ENCODE measurements around the gene PALS1. TPM values are rescaled to one million over a fixed set of nuclear protein-coding genes. Genes with fewer than 3 reads are reported as not detected.

PALS1 gene
- total and polyA plus RNA-seq, 2 experiments from 2014 or later = 9.1 to 26.7 TPM

DNA sequence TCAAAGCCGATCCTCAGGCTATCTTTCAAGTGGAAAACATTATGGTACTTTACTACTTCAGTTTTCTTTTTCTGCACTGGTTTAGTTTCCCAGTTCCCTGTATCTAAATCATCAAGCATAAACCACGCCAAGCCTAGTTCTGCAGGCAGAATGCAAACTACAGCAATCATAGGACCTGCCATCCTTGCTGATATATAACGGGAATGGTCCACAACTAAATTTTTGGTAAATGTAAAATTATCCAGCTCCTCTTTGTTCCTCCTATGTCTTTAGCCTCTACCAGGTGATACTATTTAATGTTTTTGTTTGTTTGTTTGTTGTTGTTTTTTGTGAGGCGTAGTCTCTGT is 19.3 kb upstream of the PALS1 start (continued):
- TF ChIP-seq, protein P1, sequence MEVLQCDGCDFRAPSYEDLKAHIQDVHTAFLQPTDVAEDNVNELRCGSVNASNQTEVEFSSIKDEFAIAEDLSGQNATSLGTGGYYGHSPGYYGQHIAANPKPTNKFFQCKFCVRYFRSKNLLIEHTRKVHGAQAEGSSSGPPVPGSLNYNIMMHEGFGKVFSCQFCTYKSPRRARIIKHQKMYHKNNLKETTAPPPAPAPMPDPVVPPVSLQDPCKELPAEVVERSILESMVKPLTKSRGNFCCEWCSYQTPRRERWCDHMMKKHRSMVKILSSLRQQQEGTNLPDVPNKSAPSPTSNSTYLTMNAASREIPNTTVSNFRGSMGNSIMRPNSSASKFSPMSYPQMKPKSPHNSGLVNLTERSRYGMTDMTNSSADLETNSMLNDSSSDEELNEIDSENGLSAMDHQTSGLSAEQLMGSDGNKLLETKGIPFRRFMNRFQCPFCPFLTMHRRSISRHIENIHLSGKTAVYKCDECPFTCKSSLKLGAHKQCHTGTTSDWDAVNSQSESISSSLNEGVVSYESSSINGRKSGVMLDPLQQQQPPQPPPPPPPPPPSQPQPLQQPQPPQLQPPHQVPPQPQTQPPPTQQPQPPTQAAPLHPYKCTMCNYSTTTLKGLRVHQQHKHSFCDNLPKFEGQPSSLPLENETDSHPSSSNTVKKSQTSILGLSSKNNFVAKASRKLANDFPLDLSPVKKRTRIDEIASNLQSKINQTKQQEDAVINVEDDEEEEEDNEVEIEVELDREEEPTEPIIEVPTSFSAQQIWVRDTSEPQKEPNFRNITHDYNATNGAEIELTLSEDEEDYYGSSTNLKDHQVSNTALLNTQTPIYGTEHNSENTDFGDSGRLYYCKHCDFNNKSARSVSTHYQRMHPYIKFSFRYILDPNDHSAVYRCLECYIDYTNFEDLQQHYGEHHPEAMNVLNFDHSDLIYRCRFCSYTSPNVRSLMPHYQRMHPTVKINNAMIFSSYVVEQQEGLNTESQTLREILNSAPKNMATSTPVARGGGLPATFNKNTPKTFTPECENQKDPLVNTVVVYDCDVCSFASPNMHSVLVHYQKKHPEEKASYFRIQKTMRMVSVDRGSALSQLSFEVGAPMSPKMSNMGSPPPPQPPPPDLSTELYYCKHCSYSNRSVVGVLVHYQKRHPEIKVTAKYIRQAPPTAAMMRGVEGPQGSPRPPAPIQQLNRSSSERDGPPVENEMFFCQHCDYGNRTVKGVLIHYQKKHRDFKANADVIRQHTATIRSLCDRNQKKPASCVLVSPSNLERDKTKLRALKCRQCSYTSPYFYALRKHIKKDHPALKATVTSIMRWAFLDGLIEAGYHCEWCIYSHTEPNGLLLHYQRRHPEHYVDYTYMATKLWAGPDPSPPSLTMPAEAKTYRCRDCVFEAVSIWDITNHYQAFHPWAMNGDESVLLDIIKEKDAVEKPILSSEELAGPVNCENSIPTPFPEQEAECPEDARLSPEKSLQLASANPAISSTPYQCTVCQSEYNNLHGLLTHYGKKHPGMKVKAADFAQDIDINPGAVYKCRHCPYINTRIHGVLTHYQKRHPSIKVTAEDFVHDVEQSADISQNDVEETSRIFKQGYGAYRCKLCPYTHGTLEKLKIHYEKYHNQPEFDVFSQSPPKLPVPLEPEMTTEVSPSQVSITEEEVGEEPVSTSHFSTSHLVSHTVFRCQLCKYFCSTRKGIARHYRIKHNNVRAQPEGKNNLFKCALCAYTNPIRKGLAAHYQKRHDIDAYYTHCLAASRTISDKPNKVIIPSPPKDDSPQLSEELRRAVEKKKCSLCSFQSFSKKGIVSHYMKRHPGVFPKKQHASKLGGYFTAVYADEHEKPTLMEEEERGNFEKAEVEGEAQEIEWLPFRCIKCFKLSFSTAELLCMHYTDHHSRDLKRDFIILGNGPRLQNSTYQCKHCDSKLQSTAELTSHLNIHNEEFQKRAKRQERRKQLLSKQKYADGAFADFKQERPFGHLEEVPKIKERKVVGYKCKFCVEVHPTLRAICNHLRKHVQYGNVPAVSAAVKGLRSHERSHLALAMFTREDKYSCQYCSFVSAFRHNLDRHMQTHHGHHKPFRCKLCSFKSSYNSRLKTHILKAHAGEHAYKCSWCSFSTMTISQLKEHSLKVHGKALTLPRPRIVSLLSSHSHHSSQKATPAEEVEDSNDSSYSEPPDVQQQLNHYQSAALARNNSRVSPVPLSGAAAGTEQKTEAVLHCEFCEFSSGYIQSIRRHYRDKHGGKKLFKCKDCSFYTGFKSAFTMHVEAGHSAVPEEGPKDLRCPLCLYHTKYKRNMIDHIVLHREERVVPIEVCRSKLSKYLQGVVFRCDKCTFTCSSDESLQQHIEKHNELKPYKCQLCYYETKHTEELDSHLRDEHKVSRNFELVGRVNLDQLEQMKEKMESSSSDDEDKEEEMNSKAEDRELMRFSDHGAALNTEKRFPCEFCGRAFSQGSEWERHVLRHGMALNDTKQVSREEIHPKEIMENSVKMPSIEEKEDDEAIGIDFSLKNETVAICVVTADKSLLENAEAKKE (CRISPR knock-in tag; IDR thresholded peaks at IDR 0.05) = no peak

DNA sequence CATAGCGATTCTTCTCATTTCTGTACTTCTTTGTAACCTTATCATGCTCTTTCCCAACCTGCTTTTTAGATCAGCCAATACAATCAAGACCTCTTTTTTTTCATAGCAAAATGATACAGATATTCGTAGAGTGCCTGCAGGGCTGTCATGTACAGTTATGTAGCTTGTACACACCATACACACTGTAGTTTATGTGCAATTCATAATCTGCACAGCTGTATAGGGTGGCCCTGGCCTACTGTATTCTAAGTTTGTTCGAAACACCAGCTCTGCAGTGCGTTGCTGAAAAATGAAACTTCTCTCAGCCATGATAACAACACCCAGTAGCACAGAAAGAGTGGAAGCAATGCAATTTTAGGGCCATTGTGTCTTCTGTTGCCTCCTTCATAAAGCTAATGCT is 15.7 kb upstream of the PALS1 start:
- Histone ChIP-seq H3K9me2 (ENCODE audit: insufficient read depth) (no peaks in the 10 kb centered on the region), H3F3A (replicated peaks; ENCODE audit: low read depth) (no peaks in the 10 kb centered on the region), H3K4me2 (no peak overlapping the region), H4K20me1 (replicated peaks; ENCODE audit: insufficient read depth) (no peaks in the 10 kb centered on the region), H3K4me1 (ENCODE audit: insufficient read depth) (no peaks in the 10 kb centered on the region), H3K79me2 (replicated peaks; ENCODE audit: insufficient read depth) (no peaks in the 10 kb centered on the region), H3K4me3 (no peak overlapping the region), H3K36me3 (ENCODE audit: insufficient read depth) (no peaks in the 10 kb centered on the region), H3K27me3 (ENCODE audit: insufficient read depth) (no peaks in the 10 kb centered on the region), H3K27ac (ENCODE audit: low read depth) (no peak overlapping the region), H2AFZ (peak overlapping the region; percentile 54; the same call in 1 of the 2 replicates)
- no peaks in the 10 kb centered on the region for H3K4me1 Mint-ChIP-seq
- ATAC-seq = no peak
- DNase-seq (ENCODE audit: low spot score) = no peak
- H3K27ac Mint-ChIP-seq = no peak overlapping the region
- no peaks in the 10 kb centered on the region for H3K27me3 Mint-ChIP-seq (ENCODE audit: insufficient read depth, low read depth, poor library complexity)
- H3K9me3 Mint-ChIP-seq = no peaks in the 10 kb centered on the region
- H3K4me3 Mint-ChIP-seq = no peak overlapping the region
- H3K36me3 Mint-ChIP-seq (ENCODE audit: low read depth) = no peaks in the 10 kb centered on the region
- TF ChIP-seq EZH2phosphoT487 (IDR thresholded peaks at IDR 0.05; ENCODE audit: unreplicated experiment) (no peak), POLR2AphosphoS5 (IDR thresholded peaks at IDR 0.05; ENCODE audit: low read depth) (no peak), STAT1 (IDR thresholded peaks at IDR 0.05; ENCODE audit: unreplicated experiment) (no peak), JUNB (IDR thresholded peaks at IDR 0.05; ENCODE audit: unreplicated experiment) (no peak), NANOG (IDR thresholded peaks at IDR 0.05; ENCODE audit: borderline replicate concordance) (no peak), ZNF331 (CRISPR knock-in tag; IDR thresholded peaks at IDR 0.05; ENCODE audit: low read depth) (no peak), ZNF114 (CRISPR knock-in tag; IDR thresholded peaks at IDR 0.05) (no peak)
- TF ChIP-seq, protein P2, sequence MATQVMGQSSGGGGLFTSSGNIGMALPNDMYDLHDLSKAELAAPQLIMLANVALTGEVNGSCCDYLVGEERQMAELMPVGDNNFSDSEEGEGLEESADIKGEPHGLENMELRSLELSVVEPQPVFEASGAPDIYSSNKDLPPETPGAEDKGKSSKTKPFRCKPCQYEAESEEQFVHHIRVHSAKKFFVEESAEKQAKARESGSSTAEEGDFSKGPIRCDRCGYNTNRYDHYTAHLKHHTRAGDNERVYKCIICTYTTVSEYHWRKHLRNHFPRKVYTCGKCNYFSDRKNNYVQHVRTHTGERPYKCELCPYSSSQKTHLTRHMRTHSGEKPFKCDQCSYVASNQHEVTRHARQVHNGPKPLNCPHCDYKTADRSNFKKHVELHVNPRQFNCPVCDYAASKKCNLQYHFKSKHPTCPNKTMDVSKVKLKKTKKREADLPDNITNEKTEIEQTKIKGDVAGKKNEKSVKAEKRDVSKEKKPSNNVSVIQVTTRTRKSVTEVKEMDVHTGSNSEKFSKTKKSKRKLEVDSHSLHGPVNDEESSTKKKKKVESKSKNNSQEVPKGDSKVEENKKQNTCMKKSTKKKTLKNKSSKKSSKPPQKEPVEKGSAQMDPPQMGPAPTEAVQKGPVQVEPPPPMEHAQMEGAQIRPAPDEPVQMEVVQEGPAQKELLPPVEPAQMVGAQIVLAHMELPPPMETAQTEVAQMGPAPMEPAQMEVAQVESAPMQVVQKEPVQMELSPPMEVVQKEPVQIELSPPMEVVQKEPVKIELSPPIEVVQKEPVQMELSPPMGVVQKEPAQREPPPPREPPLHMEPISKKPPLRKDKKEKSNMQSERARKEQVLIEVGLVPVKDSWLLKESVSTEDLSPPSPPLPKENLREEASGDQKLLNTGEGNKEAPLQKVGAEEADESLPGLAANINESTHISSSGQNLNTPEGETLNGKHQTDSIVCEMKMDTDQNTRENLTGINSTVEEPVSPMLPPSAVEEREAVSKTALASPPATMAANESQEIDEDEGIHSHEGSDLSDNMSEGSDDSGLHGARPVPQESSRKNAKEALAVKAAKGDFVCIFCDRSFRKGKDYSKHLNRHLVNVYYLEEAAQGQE (IDR thresholded peaks at IDR 0.05; ENCODE audit: unreplicated experiment) = no peak

All from GM23338 (cell line).